ENCODE data around the gene METTL9. TPM values are rescaled to one million over a fixed set of nuclear protein-coding genes. Genes with fewer than 3 reads are reported as not detected.

METTL9 gene
- total RNA-seq, 1 experiment from 2014 or later, result 50.7 TPM

DNA sequence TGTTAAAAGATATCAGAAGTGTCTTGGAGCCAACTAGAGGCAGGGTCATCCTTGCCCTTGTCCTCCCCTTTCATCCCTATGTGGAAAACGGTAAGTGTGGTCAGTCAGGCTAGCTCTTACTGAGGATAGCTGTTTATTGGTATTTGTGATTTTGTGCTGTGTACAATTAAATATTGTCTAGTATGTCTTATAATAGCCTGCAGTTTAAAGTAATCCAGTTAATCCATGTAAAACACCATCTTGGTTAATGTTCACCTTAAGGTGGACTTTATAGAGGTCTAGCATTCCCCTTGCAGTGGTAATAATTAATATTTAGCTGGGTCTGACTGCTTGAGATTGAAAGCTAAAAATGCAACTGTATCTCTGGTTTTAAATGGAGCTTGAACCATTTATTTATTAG is 25.6 kb downstream of the METTL9 start:
- ChIA-PET CTCF (interaction anchor here (0.6 to 0.7 kb wide), 2 partner anchors 12 to 342 kb away, joined by 3 read pairs; no protein-coding TSS in a partner anchor), POLR2A (no interaction called here)
- BruUV-seq (replicated peaks), result no TSS peak
- Histone ChIP-seq H3K27me3 (replicated peaks; ENCODE audit: control insufficient read depth, insufficient read depth, low read length) (no peaks in the 10 kb centered on the region), H3K4me3 (ENCODE audit: low read depth, low read length) (no peak overlapping the region), H3K4me1 (no peaks in the 10 kb centered on the region; the same call in 1 of the 2 replicates), H3K36me3 (ENCODE audit: control insufficient read depth, insufficient read depth, low read length) (no peaks in the 10 kb centered on the region), H3K9me3 (peaks cover 3% of the 10 kb centered on the region; the same call in 1 of the 2 replicates)
- Mint-ChIP-seq H3K4me1 (ENCODE audit: low read depth, unreplicated experiment) (peaks cover 1% of the 10 kb centered on the region), H3K9me3 (ENCODE audit: unreplicated experiment) (no peaks in the 10 kb centered on the region), H3K36me3 (ENCODE audit: insufficient read depth, unreplicated experiment) (peaks cover 37% of the 10 kb centered on the region), H3K27ac (ENCODE audit: unreplicated experiment) (no peak overlapping the region), H3K4me3 (ENCODE audit: unreplicated experiment) (no peak overlapping the region), H3K27me3 (ENCODE audit: insufficient read depth, unreplicated experiment) (no peaks in the 10 kb centered on the region)
- intact Hi-C loops (cut with micrococcal nuclease; ENCODE audit: unreplicated experiment), result no loop called here
- DNase-seq, result no peak
- TF ChIP-seq, protein P1, sequence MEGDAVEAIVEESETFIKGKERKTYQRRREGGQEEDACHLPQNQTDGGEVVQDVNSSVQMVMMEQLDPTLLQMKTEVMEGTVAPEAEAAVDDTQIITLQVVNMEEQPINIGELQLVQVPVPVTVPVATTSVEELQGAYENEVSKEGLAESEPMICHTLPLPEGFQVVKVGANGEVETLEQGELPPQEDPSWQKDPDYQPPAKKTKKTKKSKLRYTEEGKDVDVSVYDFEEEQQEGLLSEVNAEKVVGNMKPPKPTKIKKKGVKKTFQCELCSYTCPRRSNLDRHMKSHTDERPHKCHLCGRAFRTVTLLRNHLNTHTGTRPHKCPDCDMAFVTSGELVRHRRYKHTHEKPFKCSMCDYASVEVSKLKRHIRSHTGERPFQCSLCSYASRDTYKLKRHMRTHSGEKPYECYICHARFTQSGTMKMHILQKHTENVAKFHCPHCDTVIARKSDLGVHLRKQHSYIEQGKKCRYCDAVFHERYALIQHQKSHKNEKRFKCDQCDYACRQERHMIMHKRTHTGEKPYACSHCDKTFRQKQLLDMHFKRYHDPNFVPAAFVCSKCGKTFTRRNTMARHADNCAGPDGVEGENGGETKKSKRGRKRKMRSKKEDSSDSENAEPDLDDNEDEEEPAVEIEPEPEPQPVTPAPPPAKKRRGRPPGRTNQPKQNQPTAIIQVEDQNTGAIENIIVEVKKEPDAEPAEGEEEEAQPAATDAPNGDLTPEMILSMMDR (IDR thresholded peaks at IDR 0.05; ENCODE audit: insufficient read depth in 1 of 2, low read depth in 1 of 2, low read length in 1 of 2, severe bottlenecking in 1 of 2, unreplicated experiment in 1 of 2), result no peak

DNA sequence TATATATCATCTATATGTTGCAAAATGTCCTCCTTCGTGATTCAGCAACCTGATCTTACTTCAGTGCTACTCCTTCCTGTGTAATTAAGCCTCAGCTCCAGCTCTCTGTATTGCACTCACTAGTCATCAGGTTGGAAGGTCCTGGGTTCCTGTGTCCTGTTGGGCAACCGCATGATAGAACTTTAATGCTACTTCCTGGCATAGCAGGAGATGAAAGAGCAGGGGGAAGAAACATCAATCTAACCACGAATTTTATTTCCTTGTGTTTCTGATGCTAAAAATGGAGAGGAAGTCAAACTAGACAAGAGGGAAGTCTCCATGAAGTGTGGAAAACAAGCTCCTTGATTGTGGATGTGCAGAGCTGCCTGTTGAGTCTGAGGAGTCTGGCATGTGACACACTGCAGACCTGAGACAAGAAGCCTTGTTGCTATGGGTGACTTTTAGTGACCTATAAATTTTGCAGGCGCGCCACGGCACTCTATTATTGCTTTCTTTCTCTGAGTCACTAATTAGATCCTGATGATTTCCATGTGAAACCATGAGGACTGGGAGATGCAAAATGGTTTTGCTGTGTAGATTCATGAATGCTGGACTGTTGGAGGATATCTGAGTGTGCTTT is 27.4 kb downstream of the METTL9 start:
- POLR2A ChIA-PET, result no interaction called here
- CTCF ChIA-PET, result no interaction called here
- H3K27ac Mint-ChIP-seq (ENCODE audit: unreplicated experiment), result peak overlapping the region; percentile 6
- no peaks in the 10 kb centered on the region for H3K27me3 Mint-ChIP-seq (ENCODE audit: insufficient read depth, unreplicated experiment)
- Histone ChIP-seq H3K36me3 (ENCODE audit: control insufficient read depth, insufficient read depth, low read length) (no peaks in the 10 kb centered on the region), H3K4me1 (no peaks in the 10 kb centered on the region; the same call in 1 of the 2 replicates), H3K4me3 (ENCODE audit: low read depth, low read length) (no peak overlapping the region), H3K27me3 (replicated peaks; ENCODE audit: control insufficient read depth, insufficient read depth, low read length) (no peaks in the 10 kb centered on the region), H3K9me3 (peaks cover 3% of the 10 kb centered on the region; the same call in 1 of the 2 replicates)
- H3K4me1 Mint-ChIP-seq (ENCODE audit: low read depth, unreplicated experiment), result peaks cover 14% of the 10 kb centered on the region
- H3K4me3 Mint-ChIP-seq (ENCODE audit: unreplicated experiment), result no peak overlapping the region
- DNase-seq, result no peak
- TF ChIP-seq, protein P1 (IDR thresholded peaks at IDR 0.05; ENCODE audit: insufficient read depth in 1 of 2, low read depth in 1 of 2, low read length in 1 of 2, severe bottlenecking in 1 of 2, unreplicated experiment in 1 of 2), result no peak
- H3K36me3 Mint-ChIP-seq (ENCODE audit: insufficient read depth, unreplicated experiment), result peaks cover 37% of the 10 kb centered on the region
- BruUV-seq (replicated peaks), result TSS peak; percentile 12
- intact Hi-C loops (cut with micrococcal nuclease; ENCODE audit: unreplicated experiment), result no loop called here
- H3K9me3 Mint-ChIP-seq (ENCODE audit: unreplicated experiment), result no peaks in the 10 kb centered on the region

DNA sequence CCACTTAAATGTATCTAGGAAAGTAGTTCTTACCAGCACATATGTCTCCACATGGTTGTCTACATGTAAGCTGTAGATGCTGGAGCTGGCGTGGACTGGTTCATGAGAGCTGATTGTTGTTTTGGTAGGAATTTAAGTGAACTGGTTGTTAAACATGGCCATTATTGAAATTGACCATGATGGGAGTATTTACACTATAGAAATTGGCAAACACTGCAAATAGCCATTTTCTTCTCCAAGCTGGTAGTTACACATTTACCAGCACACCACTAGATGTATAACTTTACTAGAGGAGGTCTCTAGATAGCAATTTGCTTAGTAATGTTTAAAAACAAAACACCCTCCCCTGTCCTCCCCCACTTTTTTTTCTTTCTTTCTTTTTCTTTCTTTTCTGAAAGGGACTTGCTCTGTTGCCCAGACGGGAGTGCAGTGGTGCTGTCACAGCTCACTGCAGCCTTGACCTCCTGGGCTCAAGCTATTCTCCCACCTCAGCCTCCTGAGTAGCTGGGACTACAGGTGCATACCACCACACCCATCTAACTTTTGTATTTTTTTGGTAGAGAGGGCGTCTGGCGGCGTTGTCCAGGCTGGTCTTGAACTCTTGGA is 28.8 kb downstream of the METTL9 start:
- Mint-ChIP-seq H3K4me3 (ENCODE audit: unreplicated experiment) (no peak overlapping the region), H3K27me3 (ENCODE audit: insufficient read depth, unreplicated experiment) (no peaks in the 10 kb centered on the region), H3K36me3 (ENCODE audit: insufficient read depth, unreplicated experiment) (peaks cover 42% of the 10 kb centered on the region), H3K27ac (ENCODE audit: unreplicated experiment) (no peak overlapping the region), H3K4me1 (ENCODE audit: low read depth, unreplicated experiment) (peaks cover 18% of the 10 kb centered on the region), H3K9me3 (ENCODE audit: unreplicated experiment) (no peaks in the 10 kb centered on the region)
- intact Hi-C loops (cut with micrococcal nuclease; ENCODE audit: unreplicated experiment), result no loop called here
- no TSS peak for BruUV-seq (replicated peaks)
- TF ChIP-seq, protein P1 (IDR thresholded peaks at IDR 0.05; ENCODE audit: insufficient read depth in 1 of 2, low read depth in 1 of 2, low read length in 1 of 2, severe bottlenecking in 1 of 2, unreplicated experiment in 1 of 2), result no peak
- no peaks in the 10 kb centered on the region for H3K36me3 ChIP-seq (ENCODE audit: control insufficient read depth, insufficient read depth, low read length)
- ChIA-PET POLR2A (no interaction called here), CTCF (no interaction called here)
- DNase-seq, result no peak
- no peaks in the 10 kb centered on the region for H3K27me3 ChIP-seq (replicated peaks; ENCODE audit: control insufficient read depth, insufficient read depth, low read length)
- H3K9me3 ChIP-seq, result peaks cover 3% of the 10 kb centered on the region; the same call in 1 of the 2 replicates
- no peak overlapping the region for H3K4me3 ChIP-seq (ENCODE audit: low read depth, low read length)
- no peaks in the 10 kb centered on the region; the same call in 1 of the 2 replicates for H3K4me1 ChIP-seq

Data from Caco-2 (cell line).